ENCODE measurements around the gene SUZ12.

Gene SUZ12

GRCh38 chr17:32006957-32007462 lies 70.2 kb downstream of the SUZ12 start, which contains the start of gene LRRC37B (continued):
- TF ChIP-seq ELK4 (IDR thresholded peaks at IDR 0.05; ENCODE audit: borderline replicate concordance, low read depth, low read length) (no peak), PRDM1 (tag by site-specific recombination; IDR thresholded peaks at IDR 0.05) (no peak), ZNF221 (tag by site-specific recombination; IDR thresholded peaks at IDR 0.05; ENCODE audit: borderline replicate concordance) (no peak), ZNF660 (tag by site-specific recombination; IDR thresholded peaks at IDR 0.05) (peak; percentile 61), PBX3 (CRISPR knock-in tag; IDR thresholded peaks at IDR 0.05) (peak; percentile 64), ZFP69B (tag by site-specific recombination; IDR thresholded peaks at IDR 0.05) (peak; percentile 79), ZEB2 (tag by site-specific recombination; IDR thresholded peaks at IDR 0.05) (peak; percentile 69; the same call in 1 of the 2 replicates), SCRT1 (tag by site-specific recombination; IDR thresholded peaks at IDR 0.05; ENCODE audit: borderline replicate concordance) (no peak), RBAK (tag by site-specific recombination; IDR thresholded peaks at IDR 0.05) (no peak), ZFP41 (tag by site-specific recombination; IDR thresholded peaks at IDR 0.05; ENCODE audit: borderline replicate concordance) (no peak), ZNF121 (tag by site-specific recombination; IDR thresholded peaks at IDR 0.05) (no peak), ZNF16 (tag by site-specific recombination; IDR thresholded peaks at IDR 0.05; ENCODE audit: low read depth) (no peak), ZNF280D (tag by site-specific recombination; IDR thresholded peaks at IDR 0.05) (no peak), ZNF560 (tag by site-specific recombination; IDR thresholded peaks at IDR 0.05; ENCODE audit: borderline replicate concordance) (0 out of 2 replicates have a peak, but pooled peaks have one; percentile 21), ZNF10 (tag by site-specific recombination; IDR thresholded peaks at IDR 0.05) (peak; percentile 16; the same call in 1 of the 2 replicates), KLF9 (tag by site-specific recombination; IDR thresholded peaks at IDR 0.05; ENCODE audit: low read depth) (peak; percentile 68), ZNF658 (tag by site-specific recombination; IDR thresholded peaks at IDR 0.05) (no peak), ZNF18 (tag by site-specific recombination; IDR thresholded peaks at IDR 0.05) (no peak), ZNF837 (tag by site-specific recombination; IDR thresholded peaks at IDR 0.05) (no peak), ZNF704 (tag by site-specific recombination; IDR thresholded peaks at IDR 0.05) (no peak), ZNF692 (tag by site-specific recombination; IDR thresholded peaks at IDR 0.05) (peak; percentile 79), ZNF449 (tag by site-specific recombination; IDR thresholded peaks at IDR 0.05) (no peak), SP2 (tag by site-specific recombination; IDR thresholded peaks at IDR 0.05) (no peak), ZNF433 (tag by site-specific recombination; IDR thresholded peaks at IDR 0.05; ENCODE audit: low read depth) (no peak), ZXDB (tag by site-specific recombination; IDR thresholded peaks at IDR 0.05) (no peak; the same call in 1 of the 2 replicates), ZNF184 (tag by site-specific recombination; IDR thresholded peaks at IDR 0.05) (no peak), EGR2 (tag by site-specific recombination; IDR thresholded peaks at IDR 0.05; ENCODE audit: low read depth) (peak; percentile 78)
